Measurements from ENCODE around the gene ATR. TPM values are rescaled to one million over a fixed set of nuclear protein-coding genes. Genes with fewer than 3 reads are reported as not detected.

Gene ATR
- total RNA-seq, 1 donor from 2014 or later = 9.1 TPM

- H3K36me3 ChIP-seq = peaks cover 42% of the 10 kb centered on the region
- DNase-seq = no peak
- TF ChIP-seq CTCF (IDR thresholded peaks at IDR 0.05; ENCODE audit: borderline replicate concordance) = no peak
Observed at GRCh38 chr3:142523921-142524566, 54.5 kb downstream of the ATR start.

GRCh38 chr3:142509079-142509478 is 69.5 kb downstream of the ATR start:
- no peak for TF ChIP-seq CTCF (IDR thresholded peaks at IDR 0.05; ENCODE audit: borderline replicate concordance)
- Histone ChIP-seq H3K27me3 (ENCODE audit: low read depth) (no peaks in the 10 kb centered on the region), H3K27ac (replicated peaks) (no peak overlapping the region), H3K4me1 (no peaks in the 10 kb centered on the region), H3K36me3 (peaks cover 85% of the 10 kb centered on the region), H3K4me3 (no peak overlapping the region), H3K9me3 (replicated peaks) (no peaks in the 10 kb centered on the region)
- intact Hi-C loops (cut with micrococcal nuclease) = no loop called here
- no peak for DNase-seq

More at GRCh38 chr3:142523921-142524566, 54.5 kb downstream of the ATR start:
- Histone ChIP-seq H3K4me3 (no peak overlapping the region), H3K4me1 (no peaks in the 10 kb centered on the region), H3K9me3 (replicated peaks) (peaks cover 15% of the 10 kb centered on the region), H3K27ac (replicated peaks) (no peak overlapping the region), H3K27me3 (ENCODE audit: low read depth) (no peaks in the 10 kb centered on the region)
- intact Hi-C loops (cut with micrococcal nuclease) = no loop called here

- Histone ChIP-seq H3K9me3 (replicated peaks) (no peaks in the 10 kb centered on the region), H3K36me3 (peaks cover 83% of the 10 kb centered on the region), H3K4me1 (no peaks in the 10 kb centered on the region), H3K27me3 (ENCODE audit: low read depth) (no peaks in the 10 kb centered on the region), H3K4me3 (no peak overlapping the region), H3K27ac (replicated peaks) (no peak overlapping the region)
- no peak for TF ChIP-seq CTCF (IDR thresholded peaks at IDR 0.05; ENCODE audit: borderline replicate concordance)
- intact Hi-C loops (cut with micrococcal nuclease) = no loop called here
- no peak for DNase-seq
Observed at GRCh38 chr3:142507241-142507640, 71.3 kb downstream of the ATR start.

- intact Hi-C loops (cut with micrococcal nuclease) = no loop called here
- no peak overlapping the region for H3K4me3 ChIP-seq
- peaks cover 71% of the 10 kb centered on the region for H3K36me3 ChIP-seq
- peaks cover 3% of the 10 kb centered on the region for H3K4me1 ChIP-seq
- H3K27ac ChIP-seq (replicated peaks) = no peak overlapping the region
- DNase-seq = no peak
- no peaks in the 10 kb centered on the region for H3K27me3 ChIP-seq (ENCODE audit: low read depth)
- no peak for TF ChIP-seq CTCF (IDR thresholded peaks at IDR 0.05; ENCODE audit: borderline replicate concordance)
- no peaks in the 10 kb centered on the region for H3K9me3 ChIP-seq (replicated peaks)
Observed at GRCh38 chr3:142502187-142502985, 76.1 kb downstream of the ATR start.

GRCh38 chr3:142501004-142501926 is 77.3 kb downstream of the ATR start:
- TF ChIP-seq CTCF (IDR thresholded peaks at IDR 0.05; ENCODE audit: borderline replicate concordance) = no peak
- intact Hi-C loops (cut with micrococcal nuclease) = no loop called here
- no peaks in the 10 kb centered on the region for H3K9me3 ChIP-seq (replicated peaks)
- peaks cover 3% of the 10 kb centered on the region for H3K4me1 ChIP-seq
- peaks cover 70% of the 10 kb centered on the region for H3K36me3 ChIP-seq
- no peak overlapping the region for H3K27ac ChIP-seq (replicated peaks)
- no peaks in the 10 kb centered on the region for H3K27me3 ChIP-seq (ENCODE audit: low read depth)
- DNase-seq = no peak
- no peak overlapping the region for H3K4me3 ChIP-seq
